Astrocyte (in vitro differentiated cells and primary cell): Measurements from ENCODE around the gene TOMM5. TPM values are rescaled to one million over a fixed set of nuclear protein-coding genes. Genes with fewer than 3 reads are reported as not detected.

Experiments used
- DNase-seq: peaks from one replicate; pipeline ENCODE4 v3.0.0-alpha.2; 2010; ENCODE audit warnings: low read depth
- FAIRE-seq: peaks from 2 replicates; lab custom pipeline; 2011; peaks lifted over from hg19 to GRCh38; lab: Jason Lieb, UNC
- H2AFZ ChIP-seq: 2 replicates; pipeline ENCODE4 v1.6.0; 2012; ENCODE audit warnings: low read depth, low read length, inconsistent platforms
- H3K27ac ChIP-seq: 2 replicates; pipeline ENCODE4 v1.5.1; 2011; ENCODE audit warnings: low read depth, low read length, inconsistent platforms
- H3K27me3 ChIP-seq: 2 replicates; pipeline ENCODE4 v1.6.0; 2011; ENCODE audit warnings: low read length, inconsistent platforms; ENCODE audit not compliant: insufficient read depth
- H3K36me3 ChIP-seq: 2 replicates; pipeline ENCODE4 v1.5.1; 2011; ENCODE audit warnings: low read length, inconsistent platforms; ENCODE audit not compliant: insufficient read depth
- H3K4me1 ChIP-seq: 2 replicates; pipeline ENCODE4 v1.5.1; 2011; ENCODE audit warnings: low read length, inconsistent platforms; ENCODE audit not compliant: insufficient read depth
- H3K4me2 ChIP-seq: 2 replicates; pipeline ENCODE4 v1.6.0; 2012; ENCODE audit warnings: low read length, inconsistent platforms
- H3K4me3 ChIP-seq: 2 replicates; pipeline ENCODE4 v1.5.1; 2011; ENCODE audit warnings: low read depth, mild to moderate bottlenecking, low read length, inconsistent platforms; ENCODE audit not compliant: insufficient read depth
- H3K79me2 ChIP-seq: 2 replicates; pipeline ENCODE4 v1.6.0; 2012; ENCODE audit warnings: mild to moderate bottlenecking, low read length, inconsistent platforms; ENCODE audit not compliant: insufficient read depth
- H3K9ac ChIP-seq: 2 replicates; pipeline ENCODE4 v1.6.0; 2012; ENCODE audit warnings: mild to moderate bottlenecking, low read length, inconsistent platforms
- H3K9me3 ChIP-seq: 2 replicates; pipeline ENCODE4 v1.5.1; 2012; ENCODE audit warnings: low read depth, mild to moderate bottlenecking, low read length, inconsistent platforms; ENCODE audit not compliant: insufficient read depth
- H4K20me1 ChIP-seq: 2 replicates; pipeline ENCODE4 v1.6.0; 2012; ENCODE audit warnings: low read length, inconsistent platforms; ENCODE audit not compliant: insufficient read depth
- H3K27ac Mint-ChIP-seq: one replicate; pipeline ENCODE4 v1.8.0; 2021; ENCODE audit warnings: mild to moderate bottlenecking, mixed read lengths; ENCODE audit not compliant: unreplicated experiment
- H3K27me3 Mint-ChIP-seq: one replicate; pipeline ENCODE4 v1.8.0; 2021; ENCODE audit warnings: low read depth, mixed read lengths; ENCODE audit not compliant: unreplicated experiment
- H3K36me3 Mint-ChIP-seq: one replicate; pipeline ENCODE4 v1.8.0; 2021; ENCODE audit warnings: low read depth, mixed read lengths; ENCODE audit not compliant: unreplicated experiment
- H3K4me1 Mint-ChIP-seq: one replicate; pipeline ENCODE4 v1.8.0; 2021; ENCODE audit warnings: low read depth, mixed read lengths; ENCODE audit not compliant: unreplicated experiment
- H3K4me3 Mint-ChIP-seq: one replicate; pipeline ENCODE4 v1.8.0; 2021; ENCODE audit warnings: mild to moderate bottlenecking, moderate library complexity, mixed read lengths; ENCODE audit not compliant: unreplicated experiment
- H3K9me3 Mint-ChIP-seq: one replicate; pipeline ENCODE4 v1.8.0; 2021; ENCODE audit warnings: mild to moderate bottlenecking, mixed read lengths; ENCODE audit not compliant: unreplicated experiment
- EZH2 ChIP-seq: IDR thresholded peaks from 2 replicates; pipeline ENCODE4 v1.6.1; 2012; ENCODE audit warnings: mild to moderate bottlenecking, low read length, inconsistent platforms; ENCODE audit not compliant: insufficient read depth
- total RNA-seq: library from RNA; stranded (reverse); gene quantifications from 2 replicates; pipeline ENCODE4 v1.2.1, GENCODE V29; 2021
- TF ChIP-seq, protein P1 (sequence below): IDR thresholded peaks from 2 replicates; pipeline ENCODE4 v1.5.1; 2011; ENCODE audit warnings: low read depth, mild to moderate bottlenecking, inconsistent platforms, low read length, moderate library complexity; ENCODE audit not compliant: insufficient read depth

Gene TOMM5
- total RNA-seq, 1 donor from 2014 or later: 137 TPM

DNA sequence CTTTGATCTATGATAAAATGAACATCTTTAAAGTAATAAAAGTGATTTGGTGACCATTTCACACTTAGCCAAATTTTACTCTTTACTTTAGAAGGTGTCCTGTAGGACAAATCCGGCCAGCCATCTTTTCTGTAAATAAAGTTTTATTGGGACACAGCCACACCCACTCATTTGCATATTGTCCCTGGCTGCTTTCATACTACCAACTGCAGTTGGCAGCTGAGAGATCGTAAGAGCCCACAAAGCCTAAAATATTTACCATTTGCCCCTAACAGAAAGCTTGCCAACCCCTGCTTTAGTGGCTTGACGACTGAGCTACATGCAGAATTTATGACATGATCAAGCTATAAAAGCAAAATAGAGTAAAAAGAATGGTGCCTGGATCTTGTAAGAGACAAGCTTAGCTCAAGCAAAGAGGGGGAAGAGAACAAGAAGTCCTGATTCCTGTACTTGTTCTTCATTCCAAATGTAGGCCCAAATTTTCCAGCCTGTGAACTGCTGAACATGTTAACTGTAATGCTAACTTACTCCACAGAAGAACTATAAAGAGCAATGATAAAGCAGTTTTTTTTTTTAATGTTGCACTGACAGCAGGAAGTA is 8.8 kb downstream of the TOMM5 start:
- FAIRE-seq (no peak), DNase-seq (no peak)
- no peaks in the 10 kb centered on the region for H3K4me1 ChIP-seq
- H3K27me3 Mint-ChIP-seq: no peaks in the 10 kb centered on the region
- H3K9me3 Mint-ChIP-seq: no peaks in the 10 kb centered on the region
- H3K27ac ChIP-seq: no peak overlapping the region
- H4K20me1 ChIP-seq: peaks cover 27% of the 10 kb centered on the region
- peaks cover 60% of the 10 kb centered on the region for H3K79me2 ChIP-seq
- H3K4me3 ChIP-seq: no peak overlapping the region
- H3K9ac ChIP-seq: no peak overlapping the region
- peaks cover 5% of the 10 kb centered on the region for H3K36me3 Mint-ChIP-seq
- TF ChIP-seq, protein P1, sequence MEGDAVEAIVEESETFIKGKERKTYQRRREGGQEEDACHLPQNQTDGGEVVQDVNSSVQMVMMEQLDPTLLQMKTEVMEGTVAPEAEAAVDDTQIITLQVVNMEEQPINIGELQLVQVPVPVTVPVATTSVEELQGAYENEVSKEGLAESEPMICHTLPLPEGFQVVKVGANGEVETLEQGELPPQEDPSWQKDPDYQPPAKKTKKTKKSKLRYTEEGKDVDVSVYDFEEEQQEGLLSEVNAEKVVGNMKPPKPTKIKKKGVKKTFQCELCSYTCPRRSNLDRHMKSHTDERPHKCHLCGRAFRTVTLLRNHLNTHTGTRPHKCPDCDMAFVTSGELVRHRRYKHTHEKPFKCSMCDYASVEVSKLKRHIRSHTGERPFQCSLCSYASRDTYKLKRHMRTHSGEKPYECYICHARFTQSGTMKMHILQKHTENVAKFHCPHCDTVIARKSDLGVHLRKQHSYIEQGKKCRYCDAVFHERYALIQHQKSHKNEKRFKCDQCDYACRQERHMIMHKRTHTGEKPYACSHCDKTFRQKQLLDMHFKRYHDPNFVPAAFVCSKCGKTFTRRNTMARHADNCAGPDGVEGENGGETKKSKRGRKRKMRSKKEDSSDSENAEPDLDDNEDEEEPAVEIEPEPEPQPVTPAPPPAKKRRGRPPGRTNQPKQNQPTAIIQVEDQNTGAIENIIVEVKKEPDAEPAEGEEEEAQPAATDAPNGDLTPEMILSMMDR: no peak
- TF ChIP-seq EZH2: no peak
- H2AFZ ChIP-seq: no peak overlapping the region
- H3K27ac Mint-ChIP-seq: no peak overlapping the region
- no peak overlapping the region for H3K4me2 ChIP-seq
- H3K9me3 ChIP-seq: no peaks in the 10 kb centered on the region
- no peak overlapping the region for H3K4me3 Mint-ChIP-seq
- H3K27me3 ChIP-seq: no peaks in the 10 kb centered on the region
- no peaks in the 10 kb centered on the region for H3K4me1 Mint-ChIP-seq
- H3K36me3 ChIP-seq: peaks cover 50% of the 10 kb centered on the region

DNA sequence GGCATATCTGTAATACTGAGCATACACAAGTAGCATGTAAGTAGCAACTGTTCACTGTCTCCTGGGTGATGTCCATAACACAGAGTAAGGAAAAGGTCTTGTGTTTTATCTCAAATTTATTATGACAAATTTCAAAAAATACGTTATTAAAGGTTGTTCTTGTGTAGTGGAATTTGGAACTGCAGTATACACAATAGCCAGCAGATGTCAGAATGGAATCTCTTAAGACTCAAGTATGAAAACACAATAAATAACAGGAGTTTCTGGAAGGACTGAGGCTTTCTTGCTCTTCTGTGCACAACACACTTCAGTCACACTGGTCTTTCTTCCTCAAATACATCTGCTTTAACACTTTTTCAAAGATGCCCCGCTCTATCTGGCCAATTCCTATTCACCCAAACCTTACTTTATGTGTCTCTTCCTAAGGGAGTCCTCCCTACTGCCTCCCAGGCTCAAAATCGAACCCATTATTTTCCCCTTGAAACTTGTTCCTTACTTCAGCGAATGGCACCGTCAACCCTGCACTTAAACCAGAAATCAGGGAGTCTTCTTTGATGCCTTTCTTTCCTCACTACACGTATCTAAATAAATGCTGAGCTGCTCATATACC is 9.7 kb downstream of the TOMM5 start:
- no peaks in the 10 kb centered on the region for H3K9me3 Mint-ChIP-seq
- no peak overlapping the region for H2AFZ ChIP-seq
- peak; percentile 50 for DNase-seq
- peak; percentile 23 for FAIRE-seq
- no peak overlapping the region for H3K9ac ChIP-seq
- peaks cover 43% of the 10 kb centered on the region for H3K36me3 ChIP-seq
- no peak overlapping the region for H3K27ac ChIP-seq
- no peak overlapping the region for H3K4me2 ChIP-seq
- H3K4me3 Mint-ChIP-seq: no peak overlapping the region
- H3K27me3 Mint-ChIP-seq: no peaks in the 10 kb centered on the region
- H3K4me1 Mint-ChIP-seq: no peaks in the 10 kb centered on the region
- no peak overlapping the region for H3K4me3 ChIP-seq
- H3K27ac Mint-ChIP-seq: no peak overlapping the region
- H3K9me3 ChIP-seq: no peaks in the 10 kb centered on the region
- H3K27me3 ChIP-seq: no peaks in the 10 kb centered on the region
- peaks cover 23% of the 10 kb centered on the region for H4K20me1 ChIP-seq
- peaks cover 51% of the 10 kb centered on the region for H3K79me2 ChIP-seq
- peaks cover 5% of the 10 kb centered on the region for H3K36me3 Mint-ChIP-seq
- no peak for TF ChIP-seq EZH2
- TF ChIP-seq, protein P1: peak; percentile 80
- no peaks in the 10 kb centered on the region for H3K4me1 ChIP-seq
